Measurements from ENCODE around the gene PLEKHA6.

Gene PLEKHA6

DNA sequence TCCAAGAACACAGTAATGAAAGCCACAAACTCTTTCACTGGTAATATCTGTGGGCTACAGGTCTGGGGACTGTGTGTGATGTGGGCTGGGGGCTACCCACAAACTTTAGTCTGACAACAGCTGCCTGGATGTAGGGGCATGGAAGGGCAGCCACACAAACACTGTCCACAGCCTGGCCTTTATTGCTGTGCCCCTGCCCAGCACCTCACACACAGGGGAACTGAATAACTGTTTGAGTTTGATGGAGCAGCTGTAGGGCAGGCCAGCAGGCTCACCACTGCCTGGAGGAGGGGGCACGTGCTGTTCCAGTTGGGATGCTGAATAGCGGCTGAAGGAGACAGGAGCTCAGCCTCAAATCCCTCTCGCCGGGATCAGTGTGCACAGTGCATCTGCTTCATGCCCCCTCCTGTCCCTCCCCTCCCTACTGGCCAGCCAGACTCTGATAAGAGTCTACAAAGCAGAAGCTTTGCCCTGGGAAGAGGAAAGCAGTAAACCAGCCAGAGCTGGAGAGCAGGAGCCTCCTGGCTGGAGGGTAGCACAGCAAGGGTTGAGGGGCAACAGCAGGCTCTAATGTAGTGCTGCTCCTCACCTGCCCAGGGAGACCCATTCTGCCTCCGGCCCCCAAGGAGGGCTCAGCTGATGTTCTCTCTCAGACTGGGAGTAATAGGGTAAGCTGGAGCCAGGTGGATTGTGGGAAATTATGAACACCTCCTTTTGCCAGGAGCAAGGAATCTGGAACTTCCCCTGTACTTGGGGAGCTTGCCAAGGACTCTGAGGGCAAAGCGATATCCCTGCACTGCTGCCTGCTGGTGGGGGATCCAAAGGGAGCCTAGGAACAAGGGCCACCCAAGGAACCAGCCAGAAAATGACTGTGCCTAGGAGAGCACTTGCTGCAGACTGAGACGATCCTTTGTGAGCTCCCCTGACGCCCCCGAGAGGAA, 75.7 kb downstream of the PLEKHA6 start:
- no peak overlapping the region for H3K9ac ChIP-seq (ENCODE audit: low read depth, low read length)
- peaks cover 24% of the 10 kb centered on the region for H3K4me1 ChIP-seq (ENCODE audit: control insufficient read depth, insufficient read depth, low read length)
- no peaks in the 10 kb centered on the region for H3K9me3 ChIP-seq (ENCODE audit: control insufficient read depth, insufficient read depth, low read length)
- H3K4me3 ChIP-seq (ENCODE audit: low read depth, low read length), result no peak overlapping the region
- H3K27me3 ChIP-seq (ENCODE audit: control insufficient read depth, insufficient read depth, low read length), result no peaks in the 10 kb centered on the region
- no peaks in the 10 kb centered on the region for H3K36me3 ChIP-seq (ENCODE audit: control insufficient read depth, insufficient read depth, low read length)
- H3K27ac ChIP-seq (ENCODE audit: low read depth, low read length), result no peak overlapping the region

DNA sequence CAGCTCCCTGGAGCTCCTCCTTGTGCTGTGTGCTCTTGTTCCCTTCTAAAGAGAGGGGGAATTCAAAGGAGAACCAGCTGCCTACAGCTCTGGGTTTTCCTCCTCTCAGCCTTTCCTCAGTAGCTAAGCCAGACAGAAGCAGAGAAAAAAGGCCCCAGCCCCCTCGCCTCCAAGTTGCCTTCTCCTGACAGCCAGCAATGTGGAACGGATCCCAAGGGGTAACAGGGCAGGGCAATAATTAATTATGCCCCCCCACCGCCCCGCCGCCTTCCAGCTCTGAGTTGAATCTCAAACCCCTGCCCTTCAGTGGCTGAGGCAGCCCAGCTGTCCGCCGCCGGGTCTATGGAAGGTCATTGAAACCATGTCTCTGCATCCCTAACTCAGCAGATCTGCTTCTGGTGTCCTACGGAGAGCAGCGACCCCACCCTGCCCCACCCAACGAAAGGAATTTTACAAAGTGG, 76.9 kb downstream of the PLEKHA6 start:
- H3K4me1 ChIP-seq (ENCODE audit: control insufficient read depth, insufficient read depth, low read length), result peaks cover 12% of the 10 kb centered on the region
- H3K27me3 ChIP-seq (ENCODE audit: control insufficient read depth, insufficient read depth, low read length), result no peaks in the 10 kb centered on the region

DNA sequence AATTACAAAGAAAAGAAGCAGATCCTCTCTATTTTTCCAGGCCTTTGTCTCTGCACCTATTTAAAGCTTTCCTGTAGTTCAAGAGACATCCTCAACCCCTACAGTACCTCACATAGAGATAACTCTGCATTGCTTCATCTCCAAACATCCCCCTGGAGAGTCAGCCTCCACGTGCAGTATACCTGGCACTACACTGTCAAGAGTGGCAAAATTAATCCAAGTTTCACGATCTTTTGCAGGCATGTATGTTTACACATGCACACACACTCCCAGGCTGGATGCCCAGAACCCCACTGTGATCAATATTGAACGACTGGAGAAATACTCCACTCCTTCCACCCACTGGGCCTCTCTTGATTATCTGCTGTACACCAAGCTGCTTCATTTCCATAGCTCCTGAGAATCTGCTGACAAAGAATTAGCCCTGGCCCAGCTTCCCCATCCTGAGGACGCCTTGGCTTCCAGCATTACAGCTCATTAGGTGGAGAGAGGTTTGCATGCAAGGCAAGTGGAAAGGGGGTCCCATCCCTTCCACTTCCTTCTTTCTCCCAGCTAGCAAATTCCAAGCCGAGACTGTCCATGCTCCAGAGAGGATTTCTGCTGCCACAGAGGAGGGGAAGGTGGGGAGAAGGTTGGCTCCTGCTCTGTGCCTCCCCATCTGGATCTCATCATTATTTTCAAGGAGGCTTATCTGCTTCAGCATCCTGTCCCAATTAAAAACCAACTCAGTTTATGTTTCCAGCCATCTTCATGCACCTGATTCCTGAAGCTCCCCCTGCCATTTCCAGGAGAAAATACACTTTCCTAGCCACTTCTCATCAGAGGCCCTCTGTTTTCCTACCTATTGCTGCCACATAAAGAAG, 79.4 kb downstream of the PLEKHA6 start:
- Histone ChIP-seq H3K27ac (ENCODE audit: low read depth, low read length) (no peak overlapping the region), H3K4me3 (ENCODE audit: low read depth, low read length) (no peak overlapping the region), H3K27me3 (ENCODE audit: control insufficient read depth, insufficient read depth, low read length) (no peaks in the 10 kb centered on the region), H3K4me1 (ENCODE audit: control insufficient read depth, insufficient read depth, low read length) (no peaks in the 10 kb centered on the region; the same call in 1 of the 2 replicates), H3K9ac (ENCODE audit: low read depth, low read length) (no peak overlapping the region), H3K9me3 (ENCODE audit: control insufficient read depth, insufficient read depth, low read length) (no peaks in the 10 kb centered on the region), H3K36me3 (ENCODE audit: control insufficient read depth, insufficient read depth, low read length) (no peaks in the 10 kb centered on the region)

More for the DNA sequence above, 76.9 kb downstream of the PLEKHA6 start:
- no peaks in the 10 kb centered on the region for H3K36me3 ChIP-seq (ENCODE audit: control insufficient read depth, insufficient read depth, low read length)
- H3K9me3 ChIP-seq (ENCODE audit: control insufficient read depth, insufficient read depth, low read length), result no peaks in the 10 kb centered on the region
- H3K27ac ChIP-seq (ENCODE audit: low read depth, low read length), result no peak overlapping the region
- H3K9ac ChIP-seq (ENCODE audit: low read depth, low read length), result no peak overlapping the region
- no peak overlapping the region for H3K4me3 ChIP-seq (ENCODE audit: low read depth, low read length)

DNA sequence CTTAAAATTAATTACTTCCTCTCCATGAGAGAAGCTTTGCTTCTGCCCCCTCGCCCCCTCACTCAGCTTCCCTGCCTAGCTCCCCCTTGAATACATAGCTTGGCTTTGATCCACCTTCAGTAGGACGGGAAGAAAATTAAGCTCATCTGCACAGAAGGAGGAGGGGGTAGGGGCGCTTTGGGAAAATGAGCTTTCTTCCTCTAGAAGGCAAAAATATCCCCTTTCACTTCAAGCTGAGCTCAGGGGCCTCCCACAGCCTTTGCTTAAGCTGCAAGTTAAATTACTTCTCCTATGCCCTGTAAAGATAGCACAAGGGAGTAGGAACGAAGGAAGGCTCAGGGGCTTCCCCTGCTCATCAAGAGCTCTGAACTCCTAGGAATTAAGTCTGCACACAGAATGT, 80.8 kb downstream of the PLEKHA6 start:
- Histone ChIP-seq H3K36me3 (ENCODE audit: control insufficient read depth, insufficient read depth, low read length) (no peaks in the 10 kb centered on the region), H3K4me3 (ENCODE audit: low read depth, low read length) (no peak overlapping the region), H3K9me3 (ENCODE audit: control insufficient read depth, insufficient read depth, low read length) (no peaks in the 10 kb centered on the region), H3K27me3 (ENCODE audit: control insufficient read depth, insufficient read depth, low read length) (no peaks in the 10 kb centered on the region), H3K4me1 (ENCODE audit: control insufficient read depth, insufficient read depth, low read length) (no peaks in the 10 kb centered on the region; the same call in 1 of the 2 replicates), H3K27ac (ENCODE audit: low read depth, low read length) (no peak overlapping the region), H3K9ac (ENCODE audit: low read depth, low read length) (no peak overlapping the region)

DNA sequence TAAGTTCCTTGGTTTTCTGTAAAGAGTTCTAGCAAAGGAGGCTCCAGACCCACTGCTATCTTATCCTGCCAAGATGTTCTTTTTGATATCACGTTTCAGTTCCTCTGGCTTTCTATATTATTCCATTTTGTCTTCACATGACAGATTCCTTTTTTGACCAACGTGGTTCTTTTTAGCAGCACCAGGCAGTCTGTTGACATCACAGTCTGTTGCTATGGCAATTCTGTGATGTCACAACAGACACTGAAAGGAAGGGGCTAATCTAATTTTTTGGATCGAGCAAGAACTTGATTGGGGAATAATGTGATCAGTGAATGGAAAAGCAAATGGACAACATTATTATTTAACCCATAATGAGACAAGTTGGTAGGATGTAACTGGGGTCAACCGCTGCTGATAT, 81.5 kb downstream of the PLEKHA6 start:
- Histone ChIP-seq H3K4me3 (ENCODE audit: low read depth, low read length) (no peak overlapping the region), H3K9ac (ENCODE audit: low read depth, low read length) (no peak overlapping the region), H3K9me3 (ENCODE audit: control insufficient read depth, insufficient read depth, low read length) (no peaks in the 10 kb centered on the region), H3K27ac (ENCODE audit: low read depth, low read length) (no peak overlapping the region), H3K4me1 (ENCODE audit: control insufficient read depth, insufficient read depth, low read length) (no peaks in the 10 kb centered on the region; the same call in 1 of the 2 replicates), H3K27me3 (ENCODE audit: control insufficient read depth, insufficient read depth, low read length) (no peaks in the 10 kb centered on the region), H3K36me3 (ENCODE audit: control insufficient read depth, insufficient read depth, low read length) (no peaks in the 10 kb centered on the region)

DNA sequence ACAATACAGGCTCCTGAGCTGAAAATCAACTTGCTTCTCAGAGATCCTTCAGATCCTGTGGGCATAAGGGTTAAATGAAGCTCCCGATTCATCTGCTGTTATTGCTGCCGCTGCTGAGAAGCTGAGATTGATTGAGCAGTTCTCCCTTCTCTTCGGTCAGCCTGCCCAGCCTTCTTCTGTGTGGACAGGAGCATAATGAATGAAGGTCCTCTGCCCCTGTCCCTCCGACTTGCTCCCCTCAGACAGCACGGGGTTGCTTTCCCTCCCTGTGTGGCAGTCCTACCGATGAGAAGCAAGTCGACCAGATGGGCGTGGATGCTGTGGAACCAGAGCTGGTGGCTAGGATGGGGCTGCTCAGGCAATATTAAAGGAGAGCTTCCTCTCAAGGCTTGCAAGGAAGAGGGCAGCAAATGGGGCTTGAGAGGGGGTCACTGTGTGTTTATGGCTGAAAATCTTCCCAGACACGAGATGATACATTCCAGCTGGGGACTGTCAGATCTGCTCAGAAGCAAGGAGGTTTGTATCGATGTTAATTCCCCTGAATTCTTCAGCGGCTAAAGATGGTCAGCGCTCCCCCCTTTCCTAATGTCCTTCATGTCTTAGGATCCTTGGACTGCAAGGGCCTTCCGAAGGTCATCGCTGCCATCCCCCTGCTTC, 82.0 kb downstream of the PLEKHA6 start:
- H3K27ac ChIP-seq (ENCODE audit: low read depth, low read length), result no peak overlapping the region
- no peaks in the 10 kb centered on the region for H3K27me3 ChIP-seq (ENCODE audit: control insufficient read depth, insufficient read depth, low read length)
- no peak overlapping the region for H3K9ac ChIP-seq (ENCODE audit: low read depth, low read length)
- H3K4me1 ChIP-seq (ENCODE audit: control insufficient read depth, insufficient read depth, low read length), result no peaks in the 10 kb centered on the region; the same call in 1 of the 2 replicates
- no peaks in the 10 kb centered on the region for H3K9me3 ChIP-seq (ENCODE audit: control insufficient read depth, insufficient read depth, low read length)
- H3K36me3 ChIP-seq (ENCODE audit: control insufficient read depth, insufficient read depth, low read length), result no peaks in the 10 kb centered on the region
- H3K4me3 ChIP-seq (ENCODE audit: low read depth, low read length), result no peak overlapping the region

DNA sequence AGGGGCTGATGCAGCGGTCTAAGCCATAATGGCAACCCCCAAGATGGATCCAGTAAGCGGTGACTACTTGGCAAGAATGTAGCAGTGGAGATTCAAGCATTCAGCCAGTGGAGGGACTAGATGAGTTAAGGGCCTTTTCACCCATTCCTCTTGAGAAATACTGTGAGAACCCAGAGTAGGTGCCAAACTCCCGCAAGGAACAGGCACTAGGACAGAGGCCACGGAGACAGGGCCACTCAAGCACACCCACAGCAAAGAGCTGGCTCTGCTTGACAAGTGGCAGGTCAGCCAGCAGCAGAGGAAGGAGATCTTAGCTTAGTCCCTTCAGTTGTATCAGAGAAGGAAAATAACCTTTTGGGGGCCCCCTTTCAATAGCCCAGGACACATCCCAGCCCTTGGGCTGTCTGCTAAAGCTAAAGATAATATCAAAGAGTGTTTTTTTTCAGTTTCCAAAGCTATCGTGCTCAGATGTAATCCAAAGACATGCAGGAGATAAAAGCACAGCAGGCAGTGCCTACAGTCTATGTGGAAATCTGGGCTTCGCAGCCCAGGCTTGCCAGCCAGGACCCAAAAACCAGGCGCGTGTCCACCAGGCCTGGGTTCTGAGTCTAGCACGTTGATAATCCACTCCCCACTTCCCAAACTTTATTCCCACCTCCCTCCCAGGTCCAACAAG, 83.9 kb downstream of the PLEKHA6 start:
- Histone ChIP-seq H3K27me3 (ENCODE audit: control insufficient read depth, insufficient read depth, low read length) (no peaks in the 10 kb centered on the region), H3K36me3 (ENCODE audit: control insufficient read depth, insufficient read depth, low read length) (no peaks in the 10 kb centered on the region), H3K27ac (ENCODE audit: low read depth, low read length) (no peak overlapping the region), H3K9me3 (ENCODE audit: control insufficient read depth, insufficient read depth, low read length) (no peaks in the 10 kb centered on the region), H3K4me1 (ENCODE audit: control insufficient read depth, insufficient read depth, low read length) (no peaks in the 10 kb centered on the region; the same call in 1 of the 2 replicates), H3K9ac (ENCODE audit: low read depth, low read length) (no peak overlapping the region), H3K4me3 (ENCODE audit: low read depth, low read length) (no peak overlapping the region)

DNA sequence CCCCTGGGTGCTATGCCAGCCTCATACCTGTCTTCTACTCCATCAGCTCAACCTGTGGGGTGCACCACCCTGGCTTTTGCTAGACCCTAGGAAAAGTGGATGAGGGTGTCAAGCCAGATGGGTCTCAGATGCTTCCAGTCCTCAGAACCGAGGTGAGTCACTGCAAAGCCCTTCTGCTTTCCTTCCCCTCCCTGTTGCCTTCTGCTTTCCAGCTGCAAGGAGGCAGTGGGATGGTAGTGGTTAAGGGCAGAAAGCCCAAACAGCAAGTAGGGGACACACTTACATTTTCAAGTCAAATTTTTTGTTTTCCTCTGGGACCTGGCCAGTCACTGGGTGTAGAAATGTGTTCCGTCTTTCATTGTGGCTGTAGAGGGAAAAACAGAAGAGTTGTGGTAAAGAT, 85.3 kb downstream of the PLEKHA6 start:
- Histone ChIP-seq H3K4me1 (ENCODE audit: control insufficient read depth, insufficient read depth, low read length) (no peaks in the 10 kb centered on the region; the same call in 1 of the 2 replicates), H3K9me3 (ENCODE audit: control insufficient read depth, insufficient read depth, low read length) (no peaks in the 10 kb centered on the region), H3K9ac (ENCODE audit: low read depth, low read length) (no peak overlapping the region), H3K4me3 (ENCODE audit: low read depth, low read length) (no peak overlapping the region), H3K27me3 (ENCODE audit: control insufficient read depth, insufficient read depth, low read length) (no peaks in the 10 kb centered on the region), H3K36me3 (ENCODE audit: control insufficient read depth, insufficient read depth, low read length) (no peaks in the 10 kb centered on the region), H3K27ac (ENCODE audit: low read depth, low read length) (no peak overlapping the region)

DNA sequence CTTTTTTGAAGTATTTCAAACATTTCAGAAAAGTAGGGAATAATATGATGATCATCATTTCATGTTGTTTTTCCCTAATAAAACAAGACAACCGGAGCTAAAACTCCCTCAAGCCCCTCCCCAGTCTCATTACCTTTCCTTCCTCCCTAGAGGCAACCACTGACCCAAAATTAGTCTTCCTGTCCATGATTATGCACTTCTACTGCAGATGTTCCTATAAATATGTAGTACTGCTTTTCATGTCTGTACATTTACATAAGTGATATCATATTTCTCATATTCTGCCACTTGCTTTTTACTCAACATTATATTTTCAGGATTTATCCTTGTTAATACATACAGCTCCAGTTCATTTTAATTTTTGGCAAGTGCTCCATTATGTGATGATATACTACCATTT, 87.2 kb downstream of the PLEKHA6 start:
- H3K9me3 ChIP-seq (ENCODE audit: control insufficient read depth, insufficient read depth, low read length), result no peaks in the 10 kb centered on the region
- H3K27ac ChIP-seq (ENCODE audit: low read depth, low read length), result no peak overlapping the region
- no peak overlapping the region for H3K4me3 ChIP-seq (ENCODE audit: low read depth, low read length)
- H3K4me1 ChIP-seq (ENCODE audit: control insufficient read depth, insufficient read depth, low read length), result no peaks in the 10 kb centered on the region
- no peak overlapping the region for H3K9ac ChIP-seq (ENCODE audit: low read depth, low read length)
- H3K36me3 ChIP-seq (ENCODE audit: control insufficient read depth, insufficient read depth, low read length), result no peaks in the 10 kb centered on the region
- H3K27me3 ChIP-seq (ENCODE audit: control insufficient read depth, insufficient read depth, low read length), result no peaks in the 10 kb centered on the region

DNA sequence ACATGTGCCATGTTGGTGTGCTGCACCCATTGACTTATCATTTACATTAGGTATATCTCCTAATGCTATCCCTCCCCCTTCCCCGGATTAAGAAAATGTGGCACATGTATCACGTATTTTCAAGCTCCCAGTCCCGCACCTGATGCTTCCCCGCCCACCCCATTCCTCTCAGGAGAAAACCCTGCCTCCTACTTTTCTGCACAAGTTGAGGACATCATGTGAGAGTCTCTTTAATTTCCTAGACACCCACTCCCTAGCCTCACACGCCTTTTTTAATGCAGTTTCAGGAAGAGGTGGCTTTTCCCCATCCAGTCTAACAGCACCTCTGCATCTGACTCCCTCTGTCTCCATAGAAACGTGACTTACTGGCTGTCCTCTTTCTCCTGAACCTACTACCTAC, 87.8 kb downstream of the PLEKHA6 start:
- Histone ChIP-seq H3K36me3 (ENCODE audit: control insufficient read depth, insufficient read depth, low read length) (no peaks in the 10 kb centered on the region), H3K27me3 (ENCODE audit: control insufficient read depth, insufficient read depth, low read length) (no peaks in the 10 kb centered on the region), H3K9ac (ENCODE audit: low read depth, low read length) (no peak overlapping the region), H3K9me3 (ENCODE audit: control insufficient read depth, insufficient read depth, low read length) (no peaks in the 10 kb centered on the region), H3K27ac (ENCODE audit: low read depth, low read length) (no peak overlapping the region), H3K4me1 (ENCODE audit: control insufficient read depth, insufficient read depth, low read length) (no peaks in the 10 kb centered on the region), H3K4me3 (ENCODE audit: low read depth, low read length) (no peak overlapping the region)
